ENCODE results near the gene NIT2. TPM values are rescaled to one million over a fixed set of nuclear protein-coding genes. Genes with fewer than 3 reads are reported as not detected.
A peak's percentile ranks its signal among the peaks of the same experiment; 100 is the strongest.
"Not testable (repeated sequence)": the region's sequence is repeated elsewhere in the genome, so short reads cannot be mapped to it uniquely, and the experiment has no call there.

Gene NIT2
- total RNA-seq, 1 donor from 2014 or later: 5.3 TPM

GRCh38 chr3:100330651-100331050, 3.9 kb upstream of the NIT2 start:
- H3K4me1 ChIP-seq: peaks cover 0 to 5% of the 10 kb centered on the region in 2 donors
- TF ChIP-seq CTCF (IDR thresholded peaks at IDR 0.05): no peak
- H3K27me3 ChIP-seq: no peaks in the 10 kb centered on the region
- H3K27ac ChIP-seq: no peak overlapping the region
- peaks cover 0 to 8% of the 10 kb centered on the region in 2 donors for H3K36me3 ChIP-seq
- no peak for DNase-seq (ENCODE audit: low spot score in 2 of 2)
- H3K9me3 ChIP-seq: no peaks in the 10 kb centered on the region
- intact Hi-C loops (cut with DNase I): no loop called here
- no peak overlapping the region for H3K4me3 ChIP-seq

- no peaks in the 10 kb centered on the region for H3K9me3 ChIP-seq
- H3K27me3 ChIP-seq: no peaks in the 10 kb centered on the region
- intact Hi-C loops (cut with DNase I): no loop called here
- no peak for DNase-seq (ENCODE audit: low spot score in 2 of 2)
- H3K27ac ChIP-seq: no peak overlapping the region
- peaks cover 0 to 5% of the 10 kb centered on the region in 2 donors for H3K4me1 ChIP-seq
- TF ChIP-seq CTCF (IDR thresholded peaks at IDR 0.05): no peak
- peaks cover 0 to under 1% of the 10 kb centered on the region in 2 donors for H3K36me3 ChIP-seq
- H3K4me3 ChIP-seq: no peak overlapping the region
These were observed 2.9 kb upstream of the NIT2 start for GRCh38 chr3:100331660-100332059.

- Histone ChIP-seq H3K27ac (no peak overlapping the region), H3K27me3 (no peaks in the 10 kb centered on the region), H3K9me3 (no peaks in the 10 kb centered on the region), H3K4me3 (no peak overlapping the region), H3K36me3 (no peaks in the 10 kb centered on the region), H3K4me1 (peaks cover 0 to 5% of the 10 kb centered on the region in 2 donors)
- DNase-seq (ENCODE audit: low spot score in 2 of 2): no peak
- TF ChIP-seq CTCF (IDR thresholded peaks at IDR 0.05): no peak
- intact Hi-C loops (cut with DNase I): no loop called here
These were observed 1.5 kb upstream of the NIT2 start for GRCh38 chr3:100333051-100333450.

GRCh38 chr3:100333970-100334487, 528 bp upstream of the NIT2 start:
- no peak for TF ChIP-seq CTCF (IDR thresholded peaks at IDR 0.05)
- Histone ChIP-seq H3K4me3 (peak overlapping the region; percentile 69 to 77), H3K27me3 (no peaks in the 10 kb centered on the region), H3K9me3 (no peaks in the 10 kb centered on the region), H3K36me3 (no peaks in the 10 kb centered on the region), H3K4me1 (peaks cover 0 to 5% of the 10 kb centered on the region in 2 donors), H3K27ac (peak overlapping the region; percentile 77 to 78)
- intact Hi-C loops (cut with DNase I): no loop called here
- no peak for DNase-seq (ENCODE audit: low spot score in 2 of 2)

- peak overlapping the region; percentile 77 to 78 for H3K27ac ChIP-seq
- H3K9me3 ChIP-seq: no peaks in the 10 kb centered on the region
- H3K4me3 ChIP-seq: peak overlapping the region; percentile 69 to 77
- peaks cover 8% of the 10 kb centered on the region in 2 donors for H3K36me3 ChIP-seq
- intact Hi-C loops (cut with DNase I): no loop called here
- H3K4me1 ChIP-seq: peaks cover 0 to 5% of the 10 kb centered on the region in 2 donors
- no peak for TF ChIP-seq CTCF (IDR thresholded peaks at IDR 0.05)
- DNase-seq (ENCODE audit: low spot score in 2 of 2): no peak
- no peaks in the 10 kb centered on the region for H3K27me3 ChIP-seq
These were observed 877 bp downstream of the NIT2 start for GRCh38 chr3:100335434-100335833.

GRCh38 chr3:100336229-100336628, 1.7 kb downstream of the NIT2 start:
- H3K27ac ChIP-seq: peak overlapping the region; percentile 37 to 77
- intact Hi-C loops (cut with DNase I): not testable (repeated sequence)

More at GRCh38 chr3:100336229-100336628, 1.7 kb downstream of the NIT2 start:
- H3K27me3 ChIP-seq; H3K4me3 ChIP-seq; DNase-seq (ENCODE audit: low spot score in 2 of 2); H3K9me3 ChIP-seq; H3K4me1 ChIP-seq: not testable (repeated sequence)
- H3K36me3 ChIP-seq: peaks cover 13 to 16% of the 10 kb centered on the region in 2 donors
